HepG2 (cell line): ENCODE data around the gene DENND1C.

ENCODE experiments used
- LCORL ChIP-seq, 2 experiments: fragments of 450-650 bp in 1 of 2; sonication (generic) in 1 of 2; formaldehyde crosslinking in 1 of 2; IDR thresholded peaks; 2 replicates each; pipeline versions ENCODE4 v1.5.0 to v1.6.1; 2017 to 2020; ENCODE audit warnings: antibody characterized with exemption in 1 of 2, missing genetic modification reagents in 1 of 2
- MIER2 ChIP-seq: IDR thresholded peaks from 2 replicates; pipeline ENCODE4 v1.6.1; 2016; ENCODE audit warnings: missing biosample characterization, missing genetic modification reagents
- MXI1 ChIP-seq: IDR thresholded peaks from 3 replicates; pipeline ENCODE4 v1.6.1; 2012; ENCODE audit warnings: low read depth, low read length, inconsistent platforms, borderline replicate concordance
- MYC ChIP-seq: sonication (generic); formaldehyde crosslinking; IDR thresholded peaks from 2 replicates; pipeline ENCODE4 v1.9.0; 2021; ENCODE audit warnings: missing genetic modification reagents, borderline replicate concordance
- POLR2A ChIP-seq, 2 experiments: IDR thresholded peaks; 2 replicates each; pipeline ENCODE4 v1.6.1; 2011; ENCODE audit warnings: low read depth in 2 of 2, low read length in 2 of 2, mild to moderate bottlenecking in 1 of 2, moderate library complexity in 1 of 2; ENCODE audit not compliant: insufficient read depth in 1 of 2
- POLR2AphosphoS5 ChIP-seq: IDR thresholded peaks from 2 replicates; pipeline ENCODE4 v1.6.1; 2012; ENCODE audit warnings: low read depth, low read length
- RFX5 ChIP-seq: IDR thresholded peaks from 2 replicates; pipeline ENCODE4 v1.6.1; 2011; ENCODE audit warnings: low read depth, low read length, improper control_type of control experiment
- TEAD2 ChIP-seq: sonication (generic); formaldehyde crosslinking; IDR thresholded peaks from 2 replicates; pipeline ENCODE4 v1.9.0; 2021; ENCODE audit warnings: missing genetic modification reagents
- ZNF251 ChIP-seq: sonication (generic); formaldehyde crosslinking; IDR thresholded peaks from 2 replicates; pipeline ENCODE4 v1.9.0; 2021; ENCODE audit warnings: mild to moderate bottlenecking, missing genetic modification reagents
- ZNF253 ChIP-seq: sonication (generic); formaldehyde crosslinking; IDR thresholded peaks from 2 replicates; pipeline ENCODE4 v1.8.0; 2022; ENCODE audit warnings: mild to moderate bottlenecking, missing genetic modification reagents, borderline replicate concordance
- TF ChIP-seq, protein P1 (sequence below): sonication (generic); formaldehyde crosslinking; IDR thresholded peaks from 2 replicates; pipeline ENCODE4 v1.5.0; 2020; ENCODE audit warnings: mild to moderate bottlenecking, missing genetic modification reagents, moderate library complexity
- TF ChIP-seq, protein P2 (sequence below): sonication (generic); formaldehyde crosslinking; IDR thresholded peaks from 2 replicates; pipeline ENCODE4 v1.5.0; 2020; ENCODE audit warnings: mild to moderate bottlenecking, missing genetic modification reagents
- TF ChIP-seq, protein P3 (sequence below): sonication (generic); formaldehyde crosslinking; IDR thresholded peaks from 2 replicates; pipeline ENCODE4 v1.5.0; 2020; ENCODE audit warnings: mild to moderate bottlenecking, missing genetic modification reagents, borderline replicate concordance

GRCh38 chr19:6427131-6427530, 54.5 kb downstream of the DENND1C start:
- TF ChIP-seq, protein P1, sequence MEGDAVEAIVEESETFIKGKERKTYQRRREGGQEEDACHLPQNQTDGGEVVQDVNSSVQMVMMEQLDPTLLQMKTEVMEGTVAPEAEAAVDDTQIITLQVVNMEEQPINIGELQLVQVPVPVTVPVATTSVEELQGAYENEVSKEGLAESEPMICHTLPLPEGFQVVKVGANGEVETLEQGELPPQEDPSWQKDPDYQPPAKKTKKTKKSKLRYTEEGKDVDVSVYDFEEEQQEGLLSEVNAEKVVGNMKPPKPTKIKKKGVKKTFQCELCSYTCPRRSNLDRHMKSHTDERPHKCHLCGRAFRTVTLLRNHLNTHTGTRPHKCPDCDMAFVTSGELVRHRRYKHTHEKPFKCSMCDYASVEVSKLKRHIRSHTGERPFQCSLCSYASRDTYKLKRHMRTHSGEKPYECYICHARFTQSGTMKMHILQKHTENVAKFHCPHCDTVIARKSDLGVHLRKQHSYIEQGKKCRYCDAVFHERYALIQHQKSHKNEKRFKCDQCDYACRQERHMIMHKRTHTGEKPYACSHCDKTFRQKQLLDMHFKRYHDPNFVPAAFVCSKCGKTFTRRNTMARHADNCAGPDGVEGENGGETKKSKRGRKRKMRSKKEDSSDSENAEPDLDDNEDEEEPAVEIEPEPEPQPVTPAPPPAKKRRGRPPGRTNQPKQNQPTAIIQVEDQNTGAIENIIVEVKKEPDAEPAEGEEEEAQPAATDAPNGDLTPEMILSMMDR (CRISPR knock-in tag), result no peak
- TF ChIP-seq ZNF251 (CRISPR knock-in tag) (no peak), MXI1 (no peak), TEAD2 (CRISPR knock-in tag) (no peak), LCORL (IDR thresholded peaks at IDR 0.05) (no peak), LCORL (CRISPR knock-in tag; IDR thresholded peaks at IDR 0.05) (no peak), POLR2A (IDR thresholded peaks at IDR 0.05; ENCODE audit: insufficient read depth in 1 of 2, low read depth in 2 of 2, low read length in 2 of 2) (no peak), MIER2 (CRISPR knock-in tag) (no peak), POLR2AphosphoS5 (no peak), RFX5 (no peak), MYC (CRISPR knock-in tag) (no peak), ZNF253 (CRISPR knock-in tag) (no peak)
- TF ChIP-seq, protein P2, sequence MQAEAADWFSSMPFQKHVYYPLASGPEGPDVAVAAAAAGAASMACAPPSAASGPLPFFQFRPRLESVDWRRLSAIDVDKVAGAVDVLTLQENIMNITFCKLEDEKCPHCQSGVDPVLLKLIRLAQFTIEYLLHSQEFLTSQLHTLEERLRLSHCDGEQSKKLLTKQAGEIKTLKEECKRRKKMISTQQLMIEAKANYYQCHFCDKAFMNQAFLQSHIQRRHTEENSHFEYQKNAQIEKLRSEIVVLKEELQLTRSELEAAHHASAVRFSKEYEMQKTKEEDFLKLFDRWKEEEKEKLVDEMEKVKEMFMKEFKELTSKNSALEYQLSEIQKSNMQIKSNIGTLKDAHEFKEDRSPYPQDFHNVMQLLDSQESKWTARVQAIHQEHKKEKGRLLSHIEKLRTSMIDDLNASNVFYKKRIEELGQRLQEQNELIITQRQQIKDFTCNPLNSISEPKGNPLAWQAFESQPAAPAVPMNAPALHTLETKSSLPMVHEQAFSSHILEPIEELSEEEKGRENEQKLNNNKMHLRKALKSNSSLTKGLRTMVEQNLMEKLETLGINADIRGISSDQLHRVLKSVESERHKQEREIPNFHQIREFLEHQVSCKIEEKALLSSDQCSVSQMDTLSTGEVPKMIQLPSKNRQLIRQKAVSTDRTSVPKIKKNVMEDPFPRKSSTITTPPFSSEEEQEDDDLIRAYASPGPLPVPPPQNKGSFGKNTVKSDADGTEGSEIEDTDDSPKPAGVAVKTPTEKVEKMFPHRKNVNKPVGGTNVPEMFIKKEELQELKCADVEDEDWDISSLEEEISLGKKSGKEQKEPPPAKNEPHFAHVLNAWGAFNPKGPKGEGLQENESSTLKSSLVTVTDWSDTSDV (CRISPR knock-in tag), result no peak
- TF ChIP-seq, protein P3, sequence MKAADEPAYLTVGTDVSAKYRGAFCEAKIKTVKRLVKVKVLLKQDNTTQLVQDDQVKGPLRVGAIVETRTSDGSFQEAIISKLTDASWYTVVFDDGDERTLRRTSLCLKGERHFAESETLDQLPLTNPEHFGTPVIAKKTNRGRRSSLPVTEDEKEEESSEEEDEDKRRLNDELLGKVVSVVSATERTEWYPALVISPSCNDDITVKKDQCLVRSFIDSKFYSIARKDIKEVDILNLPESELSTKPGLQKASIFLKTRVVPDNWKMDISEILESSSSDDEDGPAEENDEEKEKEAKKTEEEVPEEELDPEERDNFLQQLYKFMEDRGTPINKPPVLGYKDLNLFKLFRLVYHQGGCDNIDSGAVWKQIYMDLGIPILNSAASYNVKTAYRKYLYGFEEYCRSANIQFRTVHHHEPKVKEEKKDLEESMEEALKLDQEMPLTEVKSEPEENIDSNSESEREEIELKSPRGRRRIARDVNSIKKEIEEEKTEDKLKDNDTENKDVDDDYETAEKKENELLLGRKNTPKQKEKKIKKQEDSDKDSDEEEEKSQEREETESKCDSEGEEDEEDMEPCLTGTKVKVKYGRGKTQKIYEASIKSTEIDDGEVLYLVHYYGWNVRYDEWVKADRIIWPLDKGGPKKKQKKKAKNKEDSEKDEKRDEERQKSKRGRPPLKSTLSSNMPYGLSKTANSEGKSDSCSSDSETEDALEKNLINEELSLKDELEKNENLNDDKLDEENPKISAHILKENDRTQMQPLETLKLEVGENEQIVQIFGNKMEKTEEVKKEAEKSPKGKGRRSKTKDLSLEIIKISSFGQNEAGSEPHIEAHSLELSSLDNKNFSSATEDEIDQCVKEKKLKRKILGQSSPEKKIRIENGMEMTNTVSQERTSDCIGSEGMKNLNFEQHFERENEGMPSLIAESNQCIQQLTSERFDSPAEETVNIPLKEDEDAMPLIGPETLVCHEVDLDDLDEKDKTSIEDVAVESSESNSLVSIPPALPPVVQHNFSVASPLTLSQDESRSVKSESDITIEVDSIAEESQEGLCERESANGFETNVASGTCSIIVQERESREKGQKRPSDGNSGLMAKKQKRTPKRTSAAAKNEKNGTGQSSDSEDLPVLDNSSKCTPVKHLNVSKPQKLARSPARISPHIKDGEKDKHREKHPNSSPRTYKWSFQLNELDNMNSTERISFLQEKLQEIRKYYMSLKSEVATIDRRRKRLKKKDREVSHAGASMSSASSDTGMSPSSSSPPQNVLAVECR (CRISPR knock-in tag), result no peak
